ENCODE measurements around the gene UNC5C.

Gene UNC5C

GRCh38 chr4:95217197-95217596 lies 331.6 kb downstream of the UNC5C start:
- TF ChIP-seq CTCF (IDR thresholded peaks at IDR 0.05; ENCODE audit: extremely low read depth, insufficient read depth, missing control alignments), result no peak
- DNase-seq (ENCODE audit: low spot score), result no peak
- in situ Hi-C loops (cut with MboI; ENCODE audit: low pct_unique_long_range_greater_than_20kb, low sequenced_read_pairs, unreplicated experiment), result no loop called here

- no peak for TF ChIP-seq CTCF (IDR thresholded peaks at IDR 0.05; ENCODE audit: extremely low read depth, insufficient read depth, missing control alignments)
- no peak for DNase-seq (ENCODE audit: low spot score)
- in situ Hi-C loops (cut with MboI; ENCODE audit: low pct_unique_long_range_greater_than_20kb, low sequenced_read_pairs, unreplicated experiment), result no loop called here
Observed at GRCh38 chr4:95216636-95217035, 332.1 kb downstream of the UNC5C start.

GRCh38 chr4:95215991-95216605 lies 332.7 kb downstream of the UNC5C start:
- TF ChIP-seq CTCF (IDR thresholded peaks at IDR 0.05; ENCODE audit: extremely low read depth, insufficient read depth, missing control alignments), result no peak
- no peak for DNase-seq (ENCODE audit: low spot score)
- in situ Hi-C loops (cut with MboI; ENCODE audit: low pct_unique_long_range_greater_than_20kb, low sequenced_read_pairs, unreplicated experiment), result no loop called here

GRCh38 chr4:95215043-95215442 lies 333.7 kb downstream of the UNC5C start:
- in situ Hi-C loops (cut with MboI; ENCODE audit: low pct_unique_long_range_greater_than_20kb, low sequenced_read_pairs, unreplicated experiment), result no loop called here
- no peak for DNase-seq (ENCODE audit: low spot score)
- TF ChIP-seq CTCF (IDR thresholded peaks at IDR 0.05; ENCODE audit: extremely low read depth, insufficient read depth, missing control alignments), result no peak

- no peak for TF ChIP-seq CTCF (IDR thresholded peaks at IDR 0.05; ENCODE audit: extremely low read depth, insufficient read depth, missing control alignments)
- in situ Hi-C loops (cut with MboI; ENCODE audit: low pct_unique_long_range_greater_than_20kb, low sequenced_read_pairs, unreplicated experiment), result no loop called here
- DNase-seq (ENCODE audit: low spot score), result no peak
Observed at GRCh38 chr4:95214408-95214807, 334.4 kb downstream of the UNC5C start.

- in situ Hi-C loops (cut with MboI; ENCODE audit: low pct_unique_long_range_greater_than_20kb, low sequenced_read_pairs, unreplicated experiment), result no loop called here
- TF ChIP-seq CTCF (IDR thresholded peaks at IDR 0.05; ENCODE audit: extremely low read depth, insufficient read depth, missing control alignments), result no peak
- DNase-seq (ENCODE audit: low spot score), result no peak
Observed at GRCh38 chr4:95213366-95213765, 335.4 kb downstream of the UNC5C start.

- no peak for TF ChIP-seq CTCF (IDR thresholded peaks at IDR 0.05; ENCODE audit: extremely low read depth, insufficient read depth, missing control alignments)
- DNase-seq (ENCODE audit: low spot score), result no peak
- in situ Hi-C loops (cut with MboI; ENCODE audit: low pct_unique_long_range_greater_than_20kb, low sequenced_read_pairs, unreplicated experiment), result no loop called here
Observed at GRCh38 chr4:95212692-95213091, 336.1 kb downstream of the UNC5C start.

Measured in GM13977 (cell line).